ENCODE data around the gene RGL2.

RGL2 gene

DNA sequence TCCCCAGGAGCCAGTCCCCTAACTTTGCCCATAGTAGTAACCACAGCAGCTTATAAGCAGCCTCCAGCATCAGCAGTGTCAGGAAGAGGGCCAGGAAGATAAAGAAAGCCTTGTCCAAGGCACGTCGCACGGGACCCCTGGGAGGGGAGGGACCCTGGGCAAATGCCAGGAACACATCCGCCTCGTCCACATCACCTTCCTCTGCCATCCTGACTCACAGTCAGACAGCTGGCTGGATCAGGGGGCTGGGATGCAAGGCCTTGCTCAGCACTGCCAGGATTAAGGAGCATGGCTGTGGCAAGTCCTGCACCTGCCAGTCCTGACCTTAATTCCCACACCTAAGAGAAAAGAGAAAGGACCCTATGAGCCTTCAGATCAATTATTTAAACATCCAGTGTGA is 30.3 kb upstream of the RGL2 start:
- Histone ChIP-seq H3K9me3 (ENCODE audit: control insufficient read depth, insufficient read depth, low read length) (no peaks in the 10 kb centered on the region), H3K79me2 (ENCODE audit: control insufficient read depth, low read length) (no peaks in the 10 kb centered on the region), H3K27me3 (ENCODE audit: control insufficient read depth, low read length) (no peaks in the 10 kb centered on the region), H3K27ac (ENCODE audit: low read depth, low read length) (no peak overlapping the region), H3K36me3 (ENCODE audit: control insufficient read depth, low read length) (no peaks in the 10 kb centered on the region), H3F3A (ENCODE audit: control insufficient read depth, insufficient read depth) (peaks cover 10% of the 10 kb centered on the region), H3K4me2 (ENCODE audit: low read length) (no peak overlapping the region), H3K9me2 (replicated peaks; ENCODE audit: control insufficient read depth, low read length) (no peaks in the 10 kb centered on the region), H3K4me1 (ENCODE audit: control insufficient read depth, low read length) (peaks cover 54% of the 10 kb centered on the region), H4K20me1 (ENCODE audit: control insufficient read depth, insufficient read depth, low read depth, low read length) (no peaks in the 10 kb centered on the region), H3K4me3 (ENCODE audit: low read length) (no peak overlapping the region)
- no peak for TF ChIP-seq EZH2phosphoT487 (IDR thresholded peaks at IDR 0.05; ENCODE audit: borderline replicate concordance, low read length)
- TF ChIP-seq, protein P1, sequence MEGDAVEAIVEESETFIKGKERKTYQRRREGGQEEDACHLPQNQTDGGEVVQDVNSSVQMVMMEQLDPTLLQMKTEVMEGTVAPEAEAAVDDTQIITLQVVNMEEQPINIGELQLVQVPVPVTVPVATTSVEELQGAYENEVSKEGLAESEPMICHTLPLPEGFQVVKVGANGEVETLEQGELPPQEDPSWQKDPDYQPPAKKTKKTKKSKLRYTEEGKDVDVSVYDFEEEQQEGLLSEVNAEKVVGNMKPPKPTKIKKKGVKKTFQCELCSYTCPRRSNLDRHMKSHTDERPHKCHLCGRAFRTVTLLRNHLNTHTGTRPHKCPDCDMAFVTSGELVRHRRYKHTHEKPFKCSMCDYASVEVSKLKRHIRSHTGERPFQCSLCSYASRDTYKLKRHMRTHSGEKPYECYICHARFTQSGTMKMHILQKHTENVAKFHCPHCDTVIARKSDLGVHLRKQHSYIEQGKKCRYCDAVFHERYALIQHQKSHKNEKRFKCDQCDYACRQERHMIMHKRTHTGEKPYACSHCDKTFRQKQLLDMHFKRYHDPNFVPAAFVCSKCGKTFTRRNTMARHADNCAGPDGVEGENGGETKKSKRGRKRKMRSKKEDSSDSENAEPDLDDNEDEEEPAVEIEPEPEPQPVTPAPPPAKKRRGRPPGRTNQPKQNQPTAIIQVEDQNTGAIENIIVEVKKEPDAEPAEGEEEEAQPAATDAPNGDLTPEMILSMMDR (IDR thresholded peaks at IDR 0.05; ENCODE audit: low read depth, low read length, poor library complexity, severe bottlenecking): no peak

DNA sequence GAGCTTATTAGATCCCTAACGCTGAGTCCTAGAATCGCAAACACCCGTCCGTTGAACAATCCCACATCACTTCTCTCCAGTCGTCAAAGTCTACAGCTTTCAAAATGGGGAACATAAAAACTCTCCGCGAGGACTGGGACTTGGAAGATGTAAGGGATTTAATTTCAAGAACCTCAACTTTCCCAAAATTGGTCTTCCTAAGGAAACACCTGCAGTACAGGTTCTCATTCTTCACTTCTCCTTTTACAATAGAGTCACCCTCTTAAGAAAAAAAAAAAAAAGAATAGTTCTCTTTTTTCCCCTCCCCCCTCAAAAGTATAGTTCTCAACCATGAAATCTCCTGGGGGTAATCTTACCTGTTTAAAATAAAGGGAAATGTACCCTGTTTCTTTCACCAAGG is 25.4 kb upstream of the RGL2 start:
- Histone ChIP-seq H3K9me2 (replicated peaks; ENCODE audit: control insufficient read depth, low read length) (no peaks in the 10 kb centered on the region), H3K4me1 (ENCODE audit: control insufficient read depth, low read length) (peaks cover 56% of the 10 kb centered on the region), H3F3A (ENCODE audit: control insufficient read depth, insufficient read depth) (peaks cover 22% of the 10 kb centered on the region), H3K4me2 (ENCODE audit: low read length) (peak overlapping the region; percentile 90), H3K27ac (ENCODE audit: low read depth, low read length) (peak overlapping the region; percentile 93), H3K79me2 (ENCODE audit: control insufficient read depth, low read length) (peaks cover 40% of the 10 kb centered on the region), H3K4me3 (ENCODE audit: low read length) (peak overlapping the region; percentile 85), H4K20me1 (ENCODE audit: control insufficient read depth, insufficient read depth, low read depth, low read length) (0 out of 2 replicates have a peak, but pooled peaks cover 7% of the 10 kb centered on the region), H3K9me3 (ENCODE audit: control insufficient read depth, insufficient read depth, low read length) (no peaks in the 10 kb centered on the region), H3K36me3 (ENCODE audit: control insufficient read depth, low read length) (peaks cover 42% of the 10 kb centered on the region), H3K27me3 (ENCODE audit: control insufficient read depth, low read length) (no peaks in the 10 kb centered on the region)
- TF ChIP-seq EZH2phosphoT487 (IDR thresholded peaks at IDR 0.05; ENCODE audit: borderline replicate concordance, low read length): no peak
- TF ChIP-seq, protein P1 (IDR thresholded peaks at IDR 0.05; ENCODE audit: low read depth, low read length, poor library complexity, severe bottlenecking): no peak

GRCh38 chr6:33323623-33323948 is 24.8 kb upstream of the RGL2 start:
- H3F3A ChIP-seq (ENCODE audit: control insufficient read depth, insufficient read depth): peaks cover 26% of the 10 kb centered on the region
- peaks cover 47% of the 10 kb centered on the region for H3K36me3 ChIP-seq (ENCODE audit: control insufficient read depth, low read length)
- H3K27ac ChIP-seq (ENCODE audit: low read depth, low read length): peak overlapping the region; percentile 93
- no peaks in the 10 kb centered on the region for H3K9me3 ChIP-seq (ENCODE audit: control insufficient read depth, insufficient read depth, low read length)
- no peaks in the 10 kb centered on the region for H3K27me3 ChIP-seq (ENCODE audit: control insufficient read depth, low read length)
- no peak for TF ChIP-seq EZH2phosphoT487 (IDR thresholded peaks at IDR 0.05; ENCODE audit: borderline replicate concordance, low read length)
- TF ChIP-seq, protein P1 (IDR thresholded peaks at IDR 0.05; ENCODE audit: low read depth, low read length, poor library complexity, severe bottlenecking): no peak
- peaks cover 46% of the 10 kb centered on the region for H3K79me2 ChIP-seq (ENCODE audit: control insufficient read depth, low read length)
- H3K4me3 ChIP-seq (ENCODE audit: low read length): peak overlapping the region; percentile 85
- H3K4me1 ChIP-seq (ENCODE audit: control insufficient read depth, low read length): peaks cover 60% of the 10 kb centered on the region
- 0 out of 2 replicates have a peak, but pooled peaks cover 7% of the 10 kb centered on the region for H4K20me1 ChIP-seq (ENCODE audit: control insufficient read depth, insufficient read depth, low read depth, low read length)
- peak overlapping the region; percentile 90 for H3K4me2 ChIP-seq (ENCODE audit: low read length)
- H3K9me2 ChIP-seq (replicated peaks; ENCODE audit: control insufficient read depth, low read length): no peaks in the 10 kb centered on the region

Data from DOHH2 (cell line).